H9 (cell line): ENCODE measurements around the gene KCNA3. TPM values are rescaled to one million over a fixed set of nuclear protein-coding genes. Genes with fewer than 3 reads are reported as not detected.

ENCODE experiments used
- DNase-seq: peaks from one replicate; pipeline ENCODE4 v3.0.0-alpha.2; 2017
- H2AFZ ChIP-seq: one replicate; pipeline ENCODE4 v1.6.1; 2013; ENCODE audit warnings: mild to moderate bottlenecking, low read length, control low read depth, moderate library complexity
- H2AK5ac ChIP-seq: 2 replicates; pipeline ENCODE4 v1.6.1; 2013; ENCODE audit warnings: low read length, control low read depth, mixed read lengths; ENCODE audit not compliant: insufficient read length
- H2BK120ac ChIP-seq: one replicate; pipeline ENCODE4 v1.6.1; 2013; ENCODE audit warnings: low read depth, mild to moderate bottlenecking, low read length, control low read depth, inconsistent platforms; ENCODE audit not compliant: poor library complexity, severe bottlenecking
- H2BK12ac ChIP-seq: 2 replicates; pipeline ENCODE4 v1.6.1; 2013; ENCODE audit warnings: low read length, control low read depth, mixed read lengths, low read depth; ENCODE audit not compliant: insufficient read length
- H2BK15ac ChIP-seq: 2 replicates; pipeline ENCODE4 v1.6.1; 2013; ENCODE audit warnings: low read depth, low read length, control low read depth
- H2BK20ac ChIP-seq: one replicate; pipeline ENCODE4 v1.6.1; 2013; ENCODE audit warnings: low read depth, mild to moderate bottlenecking, low read length, control low read depth, inconsistent platforms; ENCODE audit not compliant: poor library complexity, severe bottlenecking
- H2BK5ac ChIP-seq: 2 replicates; pipeline ENCODE4 v1.6.1; 2013; ENCODE audit warnings: low read length, control low read depth, mixed read lengths; ENCODE audit not compliant: insufficient read length
- H3K14ac ChIP-seq: 2 replicates; pipeline ENCODE4 v1.6.1; 2013; ENCODE audit warnings: low read length, control low read depth; ENCODE audit not compliant: insufficient read depth
- H3K18ac ChIP-seq: 2 replicates; pipeline ENCODE4 v1.6.1; 2013; ENCODE audit warnings: low read depth, mild to moderate bottlenecking, mixed read lengths, low read length, control low read depth; ENCODE audit not compliant: insufficient read length
- H3K23ac ChIP-seq: 2 replicates; pipeline ENCODE4 v1.6.1; 2013; ENCODE audit warnings: low read length, control low read depth, mixed read lengths, low read depth; ENCODE audit not compliant: insufficient read length
- H3K23me2 ChIP-seq: 2 replicates; pipeline ENCODE4 v1.6.1; 2013; ENCODE audit warnings: low read depth, mild to moderate bottlenecking, mixed read lengths, low read length, control low read depth; ENCODE audit not compliant: insufficient read length, poor library complexity, severe bottlenecking
- H3K27ac ChIP-seq: 2 replicates; pipeline ENCODE4 v1.5.1; 2013; ENCODE audit warnings: low read length, control low read depth, mixed read lengths, low read depth; ENCODE audit not compliant: insufficient read length
- H3K27me3 ChIP-seq: 2 replicates; pipeline ENCODE4 v1.6.1; 2013; ENCODE audit warnings: low read length, control low read depth, inconsistent platforms; ENCODE audit not compliant: insufficient read depth
- H3K4ac ChIP-seq: 2 replicates; pipeline ENCODE4 v1.6.1; 2013; ENCODE audit warnings: low read depth, mild to moderate bottlenecking, control low read depth, inconsistent platforms, low read length, moderate library complexity
- H3K4me1 ChIP-seq: 2 replicates; pipeline ENCODE4 v1.6.1; 2013; ENCODE audit warnings: low read length, control low read depth, inconsistent platforms; ENCODE audit not compliant: insufficient read depth
- H3K4me2 ChIP-seq: 2 replicates; pipeline ENCODE4 v1.6.1; 2013; ENCODE audit warnings: low read length, control low read depth, mixed read lengths; ENCODE audit not compliant: insufficient read length, insufficient read depth
- H3K56ac ChIP-seq: 2 replicates; pipeline ENCODE4 v1.6.1; 2013; ENCODE audit warnings: low read depth, mild to moderate bottlenecking, mixed read lengths, low read length, control low read depth; ENCODE audit not compliant: insufficient read length
- H3K79me1 ChIP-seq: 2 replicates; pipeline ENCODE4 v1.6.1; 2013; ENCODE audit warnings: low read depth, mild to moderate bottlenecking, moderate library complexity, low read length, control low read depth, inconsistent platforms; ENCODE audit not compliant: insufficient read depth, poor library complexity, severe bottlenecking
- H3K79me2 ChIP-seq: 2 replicates; pipeline ENCODE4 v1.6.1; 2013; ENCODE audit warnings: low read length, control low read depth, inconsistent platforms; ENCODE audit not compliant: insufficient read depth
- H3K9ac ChIP-seq: 2 replicates; pipeline ENCODE4 v1.6.1; 2013; ENCODE audit warnings: low read length, control low read depth, mixed read lengths; ENCODE audit not compliant: insufficient read length; ENCODE audit errors: extremely low read depth
- H3K9me3 ChIP-seq: one replicate; pipeline ENCODE4 v1.6.1; 2013; ENCODE audit warnings: low read depth, low read length, inconsistent platforms; ENCODE audit not compliant: control insufficient read depth
- H3T11ph ChIP-seq: one replicate; pipeline ENCODE4 v1.6.1; 2013; ENCODE audit warnings: mild to moderate bottlenecking, low read length, control low read depth, inconsistent platforms
- H4K20me1 ChIP-seq: one replicate; pipeline ENCODE4 v1.6.1; 2013; ENCODE audit not compliant: control insufficient read depth, insufficient read length, insufficient read depth
- H4K5ac ChIP-seq: 2 replicates; pipeline ENCODE4 v1.6.1; 2013; ENCODE audit warnings: low read depth, mild to moderate bottlenecking, mixed read lengths, low read length, control low read depth; ENCODE audit not compliant: insufficient read length
- H4K8ac ChIP-seq: replicated peaks from 2 replicates; pipeline ENCODE4 v1.6.1; 2013; ENCODE audit warnings: low read length, control low read depth, mixed read lengths, low read depth; ENCODE audit not compliant: insufficient read length
- H4K91ac ChIP-seq: 2 replicates; pipeline ENCODE4 v1.6.1; 2013; ENCODE audit warnings: low read depth, mild to moderate bottlenecking, moderate library complexity, mixed read lengths, low read length, control low read depth; ENCODE audit not compliant: insufficient read length
- H3K27ac Mint-ChIP-seq, 3 experiments: 2 replicates in 2 of 3; 3 replicates in 1 of 3; pipeline ENCODE4 v1.8.0; 2020 to 2021; ENCODE audit warnings: mixed read lengths in 3 of 3, mild to moderate bottlenecking in 1 of 3, moderate library complexity in 1 of 3
- H3K27me3 Mint-ChIP-seq: 2 replicates; pipeline ENCODE4 v1.8.0; 2021; ENCODE audit warnings: low read depth, mild to moderate bottlenecking, moderate library complexity, mixed read lengths
- H3K36me3 Mint-ChIP-seq, 3 experiments: 2 replicates in 2 of 3; 3 replicates in 1 of 3; pipeline ENCODE4 v1.8.0; 2020 to 2021; ENCODE audit warnings: low read depth in 3 of 3, mixed read lengths in 3 of 3; ENCODE audit not compliant: insufficient read depth in 1 of 3
- H3K4me1 Mint-ChIP-seq, 2 experiments: 2 replicates each; pipeline ENCODE4 v1.8.0; 2020; ENCODE audit warnings: mixed read lengths in 2 of 2
- H3K4me3 Mint-ChIP-seq, 2 experiments: 2 replicates in 1 of 2; 3 replicates in 1 of 2; pipeline ENCODE4 v1.8.0; 2020 to 2021; ENCODE audit warnings: mild to moderate bottlenecking in 2 of 2, mixed read lengths in 2 of 2, moderate library complexity in 1 of 2
- H3K9me3 Mint-ChIP-seq, 2 experiments: 2 replicates in 1 of 2; 3 replicates in 1 of 2; pipeline ENCODE4 v1.8.0; 2020; ENCODE audit warnings: mild to moderate bottlenecking in 2 of 2, mixed read lengths in 2 of 2, moderate library complexity in 1 of 2
- CTCF ChIP-seq: fragments of 200-600 bp; sonication (generic); conservative IDR thresholded peaks from 3 replicates; pipeline ENCODE4 v1.8.0; 2021; ENCODE audit warnings: antibody characterized with exemption, mild to moderate bottlenecking
- total RNA-seq: library from RNA; stranded (reverse); gene quantifications from 2 replicates; pipeline ENCODE4 v1.2.1, GENCODE V29; 2021

The KCNA3 gene
- total RNA-seq, 1 experiment from 2014 or later, result 0.92 TPM

DNA sequence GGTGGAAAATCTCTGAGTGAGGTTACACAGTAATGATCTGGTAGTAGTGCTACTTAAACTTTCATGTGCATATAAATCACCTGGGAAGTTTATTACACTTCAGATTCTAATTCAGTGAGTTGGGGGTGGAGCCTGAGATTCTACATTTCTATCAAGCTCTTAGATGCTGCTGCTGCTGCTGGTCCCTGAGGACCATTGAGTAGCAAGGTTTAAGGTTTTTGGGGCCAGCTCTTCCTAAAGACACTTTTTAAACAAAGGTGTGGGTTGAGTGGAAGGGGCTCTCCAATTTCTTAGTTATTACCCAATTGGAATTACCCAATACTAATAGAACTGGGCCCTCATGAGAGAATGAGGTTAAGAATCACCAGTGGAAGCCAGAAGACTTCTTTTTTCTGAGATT lies 29.5 kb downstream of the KCNA3 start:
- no peak overlapping the region for H2BK120ac ChIP-seq
- no peaks in the 10 kb centered on the region for H3K27me3 ChIP-seq
- no peaks in the 10 kb centered on the region for H3K4me1 ChIP-seq
- H3K23me2 ChIP-seq, result no peaks in the 10 kb centered on the region
- Mint-ChIP-seq H3K27ac (no peak overlapping the region), H3K27me3 (peaks cover 6% of the 10 kb centered on the region), H3K4me3 (no peak overlapping the region), H3K9me3 (no peaks in the 10 kb centered on the region), H3K36me3 (no peaks in the 10 kb centered on the region), H3K4me1 (no peaks in the 10 kb centered on the region)
- H2BK12ac ChIP-seq, result no peak overlapping the region
- no peak overlapping the region for H4K91ac ChIP-seq
- no peak overlapping the region for H2BK15ac ChIP-seq
- H3K23ac ChIP-seq, result no peak overlapping the region
- H3K56ac ChIP-seq, result no peak overlapping the region
- no peak overlapping the region for H3K14ac ChIP-seq
- no peak overlapping the region for H2BK20ac ChIP-seq
- H4K5ac ChIP-seq, result no peak overlapping the region
- H2BK5ac ChIP-seq, result no peak overlapping the region
- H4K20me1 ChIP-seq, result no peaks in the 10 kb centered on the region
- H3K27ac ChIP-seq, result no peak overlapping the region
- H3K4ac ChIP-seq, result no peak overlapping the region
- H3K9ac ChIP-seq, result no peak overlapping the region
- no peak overlapping the region for H2AFZ ChIP-seq
- H3K79me2 ChIP-seq, result no peaks in the 10 kb centered on the region
- no peak overlapping the region for H4K8ac ChIP-seq
- H3T11ph ChIP-seq, result no peak overlapping the region
- no peaks in the 10 kb centered on the region for H3K9me3 ChIP-seq
- no peak overlapping the region for H3K18ac ChIP-seq
- H2AK5ac ChIP-seq, result no peak overlapping the region
- TF ChIP-seq CTCF, result no peak
- no peak overlapping the region for H3K4me2 ChIP-seq
- no peak for DNase-seq
- H3K79me1 ChIP-seq, result no peaks in the 10 kb centered on the region
